GM12865 (cell line): ENCODE results near the gene MYL11.

Source experiments
- DNase-seq: peaks from one replicate; pipeline ENCODE4 v3.0.0; 2010; ENCODE audit warnings: low read depth
- H3K4me3 ChIP-seq: 2 replicates; pipeline ENCODE4 v1.5.1; 2011; ENCODE audit warnings: mild to moderate bottlenecking, low read depth, low read length, control low read depth
- CTCF ChIP-seq: IDR thresholded peaks from 2 replicates; pipeline ENCODE4 v1.5.1; 2011; ENCODE audit warnings: low read length, control low read depth, low read depth, inconsistent platforms; ENCODE audit not compliant: insufficient read depth; ENCODE audit errors: missing control alignments

Gene MYL11

GRCh38 chr16:30351586-30352419, 22.8 kb upstream of the MYL11 start:
- no peak for DNase-seq

GRCh38 chr16:30352488-30353401, 21.9 kb upstream of the MYL11 start:
- no peak overlapping the region for H3K4me3 ChIP-seq
- DNase-seq, result no peak
- no peak for TF ChIP-seq CTCF

More at GRCh38 chr16:30351586-30352419, 22.8 kb upstream of the MYL11 start:
- H3K4me3 ChIP-seq, result no peak overlapping the region
- no peak for TF ChIP-seq CTCF

GRCh38 chr16:30353438-30354129, 21.0 kb upstream of the MYL11 start:
- no peak overlapping the region for H3K4me3 ChIP-seq
- DNase-seq, result no peak
- no peak for TF ChIP-seq CTCF

- TF ChIP-seq CTCF, result no peak
- H3K4me3 ChIP-seq, result peak overlapping the region; percentile 96
- no peak for DNase-seq
These were observed 20.0 kb upstream of the MYL11 start for GRCh38 chr16:30354423-30355143.

- DNase-seq, result peak; percentile 98
- H3K4me3 ChIP-seq, result peak within 1 kb of the TSS; percentile 96
- TF ChIP-seq CTCF, result no peak
These were observed 19.3 kb upstream of the MYL11 start, which contains the start of gene CD2BP2 for GRCh38 chr16:30355144-30355953. Gene CD2BP2 (minus strand): TSS chr16:30355308. CDS start chr16:30354681, 627 bp downstream.
